Measurements from ENCODE around the gene RRP1.

The RRP1 gene

DNA sequence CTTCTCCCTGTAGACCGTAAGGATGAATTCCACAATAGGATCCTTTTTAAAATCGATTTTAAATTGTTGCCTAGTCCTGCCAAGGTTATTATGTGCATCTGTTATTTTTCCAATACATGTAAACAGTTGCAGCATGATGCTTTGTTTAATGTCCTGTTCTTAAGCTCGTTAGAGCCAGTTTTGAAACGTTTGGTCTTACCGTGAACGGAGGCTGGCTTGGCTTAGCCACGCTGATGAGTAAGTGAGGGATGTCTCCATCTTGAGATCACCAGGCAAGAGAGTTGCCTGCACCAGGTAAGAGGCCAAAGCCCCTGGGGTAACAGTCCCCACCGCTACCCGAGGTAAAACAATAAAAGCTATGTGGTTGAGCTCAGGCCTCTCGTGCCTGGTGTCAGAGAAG, 30.6 kb upstream of the RRP1 start:
- DNase-seq = no peak

- no peak for DNase-seq
These were observed 29.7 kb upstream of the RRP1 start for GRCh38 chr21:43759651-43760050.

GRCh38 chr21:43760391-43760958, 28.9 kb upstream of the RRP1 start:
- DNase-seq = no peak

DNA sequence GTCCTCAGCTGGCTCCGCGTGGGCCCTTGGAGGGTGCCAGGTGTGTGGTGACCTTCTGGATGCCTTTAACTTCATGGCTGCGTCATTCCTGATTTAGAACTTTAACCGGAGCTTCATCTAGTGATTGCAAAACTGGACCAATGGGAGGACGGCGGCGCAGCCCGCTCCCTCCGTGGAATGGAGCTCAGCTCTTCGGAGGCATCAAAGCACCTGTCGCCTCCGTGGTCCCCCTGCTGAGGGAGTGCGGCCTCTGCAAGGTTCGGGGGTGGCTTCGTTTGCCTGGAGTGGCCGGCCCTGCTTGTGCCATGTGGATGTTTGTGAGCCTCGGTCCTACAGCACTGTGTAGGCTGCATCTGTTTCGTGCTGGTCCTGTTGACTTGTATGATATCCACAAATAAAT, 27.5 kb upstream of the RRP1 start:
- no peak for DNase-seq

GRCh38 chr21:43762303-43763128, 26.9 kb upstream of the RRP1 start:
- DNase-seq = no peak

DNA sequence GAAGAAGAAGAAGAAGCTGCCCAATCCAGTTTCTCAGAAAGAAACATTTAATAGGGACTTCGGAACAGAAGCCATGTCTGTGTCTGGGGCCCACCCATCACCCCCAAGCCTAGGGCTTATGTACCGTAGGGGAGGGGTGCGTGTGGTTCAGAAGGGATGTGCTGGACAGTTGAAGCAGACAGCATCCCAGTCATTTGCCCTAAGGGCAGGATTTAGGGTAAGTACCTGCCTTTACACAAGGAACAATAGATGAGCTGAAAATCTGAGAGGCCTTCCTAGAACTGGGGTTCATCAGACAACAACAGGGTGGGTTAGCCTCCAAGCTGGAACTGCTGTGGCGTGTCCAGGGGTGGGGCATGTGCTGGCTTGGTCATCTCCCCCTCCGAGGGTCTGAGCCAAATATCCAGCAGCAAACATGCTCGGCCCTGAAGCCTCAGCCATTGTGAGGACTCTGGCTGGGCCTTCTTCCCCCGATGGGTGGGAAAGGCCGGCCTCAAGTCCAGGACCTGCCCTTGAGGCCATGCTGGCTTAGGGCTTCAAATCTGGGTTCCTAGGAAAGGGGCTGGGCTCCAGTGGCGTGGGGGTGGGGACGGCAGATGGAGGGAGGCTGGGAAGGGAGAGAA, 25.4 kb upstream of the RRP1 start:
- DNase-seq = no peak

DNA sequence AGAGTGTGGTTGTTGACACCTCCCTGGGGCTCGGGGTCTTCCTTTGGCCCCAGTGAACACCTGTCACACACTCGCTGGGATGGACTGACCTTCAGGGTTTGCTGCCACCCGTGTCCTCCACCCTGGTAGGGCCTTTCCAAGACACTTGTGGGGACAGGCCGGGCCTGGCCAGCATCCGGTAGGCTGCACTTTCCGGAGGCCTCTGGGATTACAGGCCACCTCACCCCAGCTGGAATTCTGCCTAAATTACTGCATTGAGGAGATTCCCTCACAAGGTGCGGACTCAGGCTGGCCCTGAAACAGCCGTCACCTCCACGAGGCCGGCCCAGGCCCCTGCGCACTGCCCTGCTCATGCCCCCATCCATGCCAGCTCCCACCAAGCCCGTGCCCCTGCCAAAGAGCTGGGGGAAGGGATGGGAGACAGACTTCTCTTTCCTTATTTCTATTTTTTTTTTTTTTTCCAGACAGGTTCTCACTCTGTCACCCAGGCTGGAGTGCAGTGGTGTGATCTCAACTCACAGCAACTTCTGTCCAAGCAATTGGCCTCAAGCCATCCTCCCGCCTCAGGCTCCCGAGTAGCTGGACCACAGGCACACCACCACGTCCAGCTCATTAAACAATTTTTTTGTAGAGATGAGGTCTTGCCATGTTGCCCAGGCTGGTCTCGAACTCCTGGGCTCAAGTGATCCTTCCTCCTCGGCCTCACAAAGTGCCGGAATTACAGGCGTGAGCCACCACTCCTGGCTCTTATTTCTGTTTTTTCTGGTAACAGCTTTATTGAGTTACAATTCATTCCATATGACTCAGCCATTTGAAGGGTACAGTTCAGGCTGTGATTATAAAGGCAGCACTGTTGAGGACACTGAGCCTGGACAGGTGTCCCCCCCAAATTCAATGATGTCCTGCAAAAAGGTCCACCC, 24.5 kb upstream of the RRP1 start:
- no peak for DNase-seq

- no peak for DNase-seq
These were observed 22.5 kb upstream of the RRP1 start for GRCh38 chr21:43766734-43767497.

GRCh38 chr21:43767498-43767983, 21.8 kb upstream of the RRP1 start:
- no peak for DNase-seq

DNA sequence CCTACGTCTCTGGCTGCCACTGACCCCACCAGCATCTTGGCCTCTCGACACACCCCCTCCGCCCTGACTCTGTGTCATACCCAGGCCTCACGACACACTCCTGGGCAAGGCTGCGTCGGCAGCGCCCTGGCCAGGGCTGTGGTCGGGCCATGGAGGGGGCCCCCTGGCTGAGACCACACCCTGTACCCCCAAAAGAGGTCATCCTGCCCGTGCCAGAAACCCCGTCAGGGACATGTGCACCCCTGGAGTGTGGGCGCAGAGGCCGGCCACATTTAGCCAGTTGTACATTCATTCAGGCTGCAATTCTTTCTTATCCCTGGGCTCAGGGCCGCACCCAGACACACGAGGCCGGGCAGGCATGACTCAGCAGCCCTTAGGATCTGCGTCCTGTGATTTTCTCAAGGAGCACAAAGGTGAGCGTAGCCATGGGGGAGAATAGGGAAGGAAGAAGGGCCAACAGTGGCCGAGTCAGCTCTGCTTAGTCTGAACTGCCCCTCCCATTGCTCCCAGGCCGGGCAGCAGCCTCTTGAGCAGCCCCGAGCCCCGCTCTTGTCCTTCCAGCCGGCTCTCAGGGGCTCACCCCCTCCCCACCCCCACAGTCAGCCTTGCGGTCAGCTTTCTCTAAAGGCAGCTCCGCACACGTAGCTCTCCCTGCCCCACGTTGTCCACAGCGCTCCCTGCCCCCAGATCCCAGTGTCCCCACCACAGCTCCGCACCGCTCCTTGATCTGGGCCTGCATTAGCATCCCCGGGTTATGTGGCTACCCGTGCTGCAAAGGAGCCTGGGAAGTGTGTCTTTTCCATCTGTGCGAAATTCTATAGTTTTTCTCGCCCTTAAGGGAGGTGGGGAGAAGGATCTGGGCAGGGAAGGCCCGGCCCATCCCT, 21.2 kb upstream of the RRP1 start:
- no peak for DNase-seq

- DNase-seq = no peak
These were observed 20.6 kb upstream of the RRP1 start for GRCh38 chr21:43768868-43769167.

- DNase-seq = no peak
These were observed 19.9 kb upstream of the RRP1 start for GRCh38 chr21:43769325-43769958.

DNA sequence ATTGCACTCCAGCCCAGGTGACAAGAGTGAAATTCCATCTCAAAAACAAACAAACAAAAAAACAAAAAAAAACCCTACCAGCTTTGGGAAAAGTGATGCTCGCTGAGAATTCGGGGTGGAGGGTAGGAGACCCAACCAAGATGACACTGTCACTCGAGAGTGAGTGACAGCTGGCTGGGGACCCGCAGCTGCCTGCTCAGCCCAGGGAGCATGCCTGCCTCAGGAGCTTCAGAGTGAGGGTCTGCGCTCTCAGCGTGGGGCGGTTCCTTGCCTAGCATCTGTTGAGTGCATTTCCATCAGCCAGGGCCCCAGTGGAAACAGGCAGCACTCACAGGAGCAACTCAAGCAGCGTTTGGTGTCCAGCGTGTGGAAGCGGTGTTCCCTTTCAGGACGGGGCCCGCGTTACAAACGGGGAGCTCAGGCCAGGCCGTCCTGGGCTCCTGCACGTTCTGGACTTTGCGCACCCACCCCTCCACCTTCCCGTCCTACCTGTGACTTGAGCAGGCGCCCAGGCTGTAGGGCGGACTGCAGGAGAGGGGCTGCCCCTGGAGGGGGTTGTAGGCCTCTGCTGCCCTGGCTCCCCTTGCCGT, 19.2 kb upstream of the RRP1 start:
- DNase-seq = no peak

DNA sequence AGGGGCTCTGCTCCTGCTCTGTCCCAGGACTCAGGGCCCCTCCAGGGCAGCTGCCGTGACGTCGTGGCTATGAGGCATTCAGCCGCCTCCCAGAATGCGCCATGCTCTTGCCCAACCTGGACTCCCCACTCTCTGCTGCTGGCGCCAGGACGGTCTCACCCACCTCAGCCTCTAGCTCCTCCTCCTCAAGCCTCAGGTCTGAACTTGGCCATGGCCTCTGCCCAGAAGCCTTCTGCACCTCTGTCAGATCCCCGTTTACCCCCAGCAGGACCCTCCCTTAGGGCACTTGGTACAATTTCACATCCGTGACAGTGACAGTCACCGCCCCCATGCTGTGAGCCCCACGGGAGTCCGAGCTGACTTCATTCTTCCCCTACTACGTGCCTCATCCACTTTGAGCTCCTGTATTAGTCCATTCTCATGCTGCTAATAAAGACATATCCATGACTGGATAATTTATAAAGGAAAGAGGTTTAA, 18.1 kb upstream of the RRP1 start:
- DNase-seq = no peak

DNA sequence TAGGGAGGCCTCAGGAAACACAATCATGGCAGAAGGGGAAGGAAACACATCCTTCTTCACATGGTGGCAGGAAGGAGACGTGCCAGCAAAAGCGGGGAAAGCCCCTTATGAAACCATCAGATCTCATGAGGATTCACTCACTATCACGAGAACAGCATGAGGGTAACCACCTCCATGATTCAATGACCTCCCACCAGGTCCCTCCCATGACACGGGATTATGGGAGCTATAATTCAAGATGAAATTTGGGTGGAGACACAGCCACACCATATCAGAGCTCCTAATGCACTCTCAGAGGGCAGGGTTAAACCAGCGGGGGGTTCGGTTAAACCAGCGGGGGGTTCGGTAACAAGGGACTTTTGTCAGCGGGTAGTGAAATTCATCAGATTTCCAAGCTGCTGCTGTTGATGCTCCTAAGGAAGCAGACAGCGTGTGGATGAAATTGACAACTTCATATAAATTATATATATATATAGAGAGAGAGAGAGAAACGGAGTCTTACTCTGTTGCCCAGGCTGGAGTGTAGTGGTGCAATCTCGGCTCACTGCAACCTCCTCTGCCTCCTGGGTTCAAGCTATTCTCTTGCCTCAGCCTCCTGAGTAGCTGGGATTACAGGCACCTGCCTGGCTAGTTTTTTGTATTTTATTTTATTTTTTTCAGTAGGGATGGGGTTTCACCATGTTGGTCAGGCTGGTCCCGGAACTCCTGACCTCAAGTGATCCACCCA, 17.5 kb upstream of the RRP1 start:
- no peak for DNase-seq

GRCh38 chr21:43772425-43772821, 17.0 kb upstream of the RRP1 start:
- DNase-seq = no peak

DNA sequence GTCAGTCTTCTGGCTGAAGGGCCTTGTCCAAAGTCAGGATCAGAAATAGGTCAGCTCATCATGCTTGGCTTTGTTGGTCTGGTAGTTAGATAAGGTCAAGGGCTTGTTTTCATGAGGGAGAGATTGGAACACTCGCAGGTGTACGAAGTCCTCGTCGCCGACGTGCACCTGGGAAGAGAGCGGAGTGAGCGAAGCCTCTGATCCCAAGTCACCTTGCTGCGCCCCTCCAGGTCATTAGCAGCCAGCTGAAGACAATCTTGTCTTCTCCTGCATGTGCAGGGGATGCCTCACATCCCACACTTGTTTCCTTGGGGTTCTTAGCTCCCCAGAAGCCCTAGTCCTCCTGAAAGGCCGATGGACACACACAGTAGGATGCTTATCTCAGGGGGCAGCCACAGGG, 15.2 kb upstream of the RRP1 start:
- no peak for DNase-seq

DNA sequence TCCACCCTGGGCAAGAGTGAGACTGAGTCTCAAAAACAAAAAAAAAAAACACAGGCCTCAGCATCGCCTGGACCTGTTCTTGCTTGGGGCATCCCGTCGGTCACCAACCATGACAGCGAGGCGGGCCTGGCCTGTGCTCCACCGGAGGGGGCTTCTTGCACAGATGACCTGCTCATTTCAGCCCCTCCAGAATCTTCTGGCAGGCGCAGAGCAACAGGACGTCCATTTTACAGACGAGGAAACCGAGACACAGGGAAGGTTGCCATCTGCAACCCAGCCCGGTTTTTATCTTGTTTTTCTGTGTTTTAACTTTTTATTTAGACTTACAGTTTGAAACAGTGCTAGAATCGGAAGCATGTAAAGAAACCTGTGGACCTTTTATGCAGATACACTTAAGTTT, 14.2 kb upstream of the RRP1 start:
- no peak for DNase-seq

DNA sequence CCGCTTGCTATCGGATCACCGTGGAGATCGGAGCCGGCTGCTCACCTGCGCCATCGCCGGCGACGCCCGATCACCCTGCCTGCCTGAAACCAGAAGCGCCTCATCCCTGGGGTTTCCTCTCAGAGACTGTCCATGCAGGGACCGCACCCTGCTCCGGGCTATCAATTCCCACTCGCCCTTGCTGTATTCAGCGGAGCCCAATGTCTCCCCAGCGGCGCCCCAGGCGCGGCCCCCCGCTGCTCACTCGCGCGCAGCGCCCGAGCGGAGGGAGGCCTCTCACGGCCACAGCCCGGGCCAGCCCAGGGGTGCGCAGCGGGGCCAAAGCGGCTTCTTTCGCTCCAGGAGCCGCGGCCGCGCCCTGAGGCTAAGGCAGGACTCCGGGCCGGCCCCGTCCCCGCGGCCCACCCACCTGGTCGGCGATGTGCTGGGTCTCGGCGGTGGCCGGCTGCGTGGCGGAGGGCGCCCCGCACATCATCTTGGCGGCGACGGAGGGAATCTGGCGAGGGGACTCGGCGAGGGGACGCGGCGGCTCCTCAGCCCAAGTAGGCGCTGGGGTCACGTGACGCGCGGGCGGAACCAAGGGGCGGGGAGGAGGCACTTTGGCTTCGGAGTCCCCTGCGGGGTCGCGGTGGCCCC, 13.5 kb upstream of the RRP1 start, which contains the start of gene CSTB:
TSS of gene CSTB (minus strand) at position 514 of the 636 bp plus-strand sequence. CDS start at position 475, 39 bp downstream.
- peak; percentile 86 for DNase-seq
